ENCODE measurements around the gene ZNF526. TPM values are rescaled to one million over a fixed set of nuclear protein-coding genes. Genes with fewer than 3 reads are reported as not detected.
A peak's percentile ranks its signal among the peaks of the same experiment; 100 is the strongest.

The ZNF526 gene
- total and polyA plus RNA-seq, 9 of the 15 experiments (the other 6 are each of a cell fraction or from before 2014, with no cell fraction given) = 1.3 to 17.9 (median 6.2) TPM

DNA sequence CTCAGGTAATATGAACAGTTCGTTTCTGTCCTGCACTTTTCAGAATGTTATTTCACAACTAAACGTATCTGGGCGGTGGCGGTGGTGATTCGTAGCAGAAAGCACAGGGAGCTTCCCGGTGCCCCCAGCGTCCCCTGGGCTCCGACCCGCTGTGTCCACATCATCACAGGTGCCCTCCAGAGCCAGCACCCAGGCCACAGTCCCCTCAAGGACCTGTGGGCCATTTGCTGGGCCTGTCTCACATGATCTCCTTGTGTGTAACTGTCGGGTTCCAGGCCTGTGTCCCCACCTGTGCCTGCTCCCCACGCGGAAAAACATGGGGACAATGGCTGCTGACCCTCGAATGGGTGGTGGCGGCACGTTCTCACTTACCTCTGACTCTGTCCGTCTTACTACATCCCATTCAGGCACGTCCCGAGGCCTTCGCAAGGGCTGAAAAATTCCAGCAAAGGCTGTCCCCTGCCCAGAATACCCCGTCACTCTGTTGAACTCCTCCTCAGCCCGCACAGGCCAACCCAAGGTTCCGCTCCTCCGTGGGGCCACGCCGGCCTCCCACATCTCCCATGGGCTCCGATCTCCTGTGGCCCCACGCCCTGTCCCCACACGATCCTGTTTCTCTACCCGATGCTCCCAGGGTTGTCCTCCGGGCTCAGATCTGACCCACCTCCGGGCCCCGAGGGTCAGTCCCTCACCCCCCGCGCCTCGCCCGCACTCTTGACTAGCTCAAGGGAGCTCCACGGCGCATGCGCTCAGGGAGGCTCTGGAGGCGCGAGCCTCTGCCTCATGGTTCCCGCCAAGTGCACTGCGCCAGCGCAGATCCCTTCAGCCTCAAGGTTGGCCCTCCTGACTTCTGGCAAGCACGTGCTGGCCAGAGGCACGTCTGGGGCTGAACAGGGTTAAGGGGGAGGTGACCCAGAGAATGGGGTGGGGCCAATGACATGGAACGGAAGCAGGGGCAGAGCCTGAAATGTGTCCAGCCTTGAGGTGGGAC is 23.8 kb upstream of the ZNF526 start (continued):
- TF ChIP-seq, protein P1, sequence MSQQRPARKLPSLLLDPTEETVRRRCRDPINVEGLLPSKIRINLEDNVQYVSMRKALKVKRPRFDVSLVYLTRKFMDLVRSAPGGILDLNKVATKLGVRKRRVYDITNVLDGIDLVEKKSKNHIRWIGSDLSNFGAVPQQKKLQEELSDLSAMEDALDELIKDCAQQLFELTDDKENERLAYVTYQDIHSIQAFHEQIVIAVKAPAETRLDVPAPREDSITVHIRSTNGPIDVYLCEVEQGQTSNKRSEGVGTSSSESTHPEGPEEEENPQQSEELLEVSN (IDR thresholded peaks at IDR 0.05; ENCODE audit: borderline replicate concordance in 1 of 2, extremely low read depth in 1 of 2, insufficient read depth in 1 of 2, insufficient read length in 1 of 2, low read depth in 1 of 2, low read length in 1 of 2, poor library complexity in 1 of 2, severe bottlenecking in 1 of 2) = peak; percentile 75 to 87
- TF ChIP-seq, protein P2, sequence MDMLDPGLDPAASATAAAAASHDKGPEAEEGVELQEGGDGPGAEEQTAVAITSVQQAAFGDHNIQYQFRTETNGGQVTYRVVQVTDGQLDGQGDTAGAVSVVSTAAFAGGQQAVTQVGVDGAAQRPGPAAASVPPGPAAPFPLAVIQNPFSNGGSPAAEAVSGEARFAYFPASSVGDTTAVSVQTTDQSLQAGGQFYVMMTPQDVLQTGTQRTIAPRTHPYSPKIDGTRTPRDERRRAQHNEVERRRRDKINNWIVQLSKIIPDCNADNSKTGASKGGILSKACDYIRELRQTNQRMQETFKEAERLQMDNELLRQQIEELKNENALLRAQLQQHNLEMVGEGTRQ (CRISPR knock-in tag; IDR thresholded peaks at IDR 0.05) = no peak
- TF ChIP-seq ZNF586 (CRISPR knock-in tag; conservative IDR thresholded peaks at IDR 0.05) = no peak
- 0 out of 3 replicates have a peak, but pooled peaks of 1 of the 2 experiments have one; percentile 17 for TF ChIP-seq CBX3 (IDR thresholded peaks at IDR 0.05; ENCODE audit: borderline replicate concordance in 1 of 2, low read length in 2 of 2)
- TF ChIP-seq POLR2A (conservative IDR thresholded peaks at IDR 0.05) = peak; percentile 40; the same call in 1 of the 2 replicates
- TF ChIP-seq POLR2G (IDR thresholded peaks at IDR 0.05; ENCODE audit: low read depth, low read length) = peak; percentile 79
- TF ChIP-seq BHLHE40 (IDR thresholded peaks at IDR 0.05; ENCODE audit: low read length) = peak; percentile 73
- peak; percentile 56 for TF ChIP-seq RBFOX2 (IDR thresholded peaks at IDR 0.05; ENCODE audit: low read depth, low read length)
- TF ChIP-seq, protein P3, sequence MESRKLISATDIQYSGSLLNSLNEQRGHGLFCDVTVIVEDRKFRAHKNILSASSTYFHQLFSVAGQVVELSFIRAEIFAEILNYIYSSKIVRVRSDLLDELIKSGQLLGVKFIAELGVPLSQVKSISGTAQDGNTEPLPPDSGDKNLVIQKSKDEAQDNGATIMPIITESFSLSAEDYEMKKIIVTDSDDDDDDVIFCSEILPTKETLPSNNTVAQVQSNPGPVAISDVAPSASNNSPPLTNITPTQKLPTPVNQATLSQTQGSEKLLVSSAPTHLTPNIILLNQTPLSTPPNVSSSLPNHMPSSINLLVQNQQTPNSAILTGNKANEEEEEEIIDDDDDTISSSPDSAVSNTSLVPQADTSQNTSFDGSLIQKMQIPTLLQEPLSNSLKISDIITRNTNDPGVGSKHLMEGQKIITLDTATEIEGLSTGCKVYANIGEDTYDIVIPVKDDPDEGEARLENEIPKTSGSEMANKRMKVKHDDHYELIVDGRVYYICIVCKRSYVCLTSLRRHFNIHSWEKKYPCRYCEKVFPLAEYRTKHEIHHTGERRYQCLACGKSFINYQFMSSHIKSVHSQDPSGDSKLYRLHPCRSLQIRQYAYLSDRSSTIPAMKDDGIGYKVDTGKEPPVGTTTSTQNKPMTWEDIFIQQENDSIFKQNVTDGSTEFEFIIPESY (CRISPR knock-in tag; IDR thresholded peaks at IDR 0.05) = peak; percentile 99
- peak; percentile 14; the same call in 1 of the 2 replicates for TF ChIP-seq EP400 (IDR thresholded peaks at IDR 0.05)
- TF ChIP-seq, protein P4, sequence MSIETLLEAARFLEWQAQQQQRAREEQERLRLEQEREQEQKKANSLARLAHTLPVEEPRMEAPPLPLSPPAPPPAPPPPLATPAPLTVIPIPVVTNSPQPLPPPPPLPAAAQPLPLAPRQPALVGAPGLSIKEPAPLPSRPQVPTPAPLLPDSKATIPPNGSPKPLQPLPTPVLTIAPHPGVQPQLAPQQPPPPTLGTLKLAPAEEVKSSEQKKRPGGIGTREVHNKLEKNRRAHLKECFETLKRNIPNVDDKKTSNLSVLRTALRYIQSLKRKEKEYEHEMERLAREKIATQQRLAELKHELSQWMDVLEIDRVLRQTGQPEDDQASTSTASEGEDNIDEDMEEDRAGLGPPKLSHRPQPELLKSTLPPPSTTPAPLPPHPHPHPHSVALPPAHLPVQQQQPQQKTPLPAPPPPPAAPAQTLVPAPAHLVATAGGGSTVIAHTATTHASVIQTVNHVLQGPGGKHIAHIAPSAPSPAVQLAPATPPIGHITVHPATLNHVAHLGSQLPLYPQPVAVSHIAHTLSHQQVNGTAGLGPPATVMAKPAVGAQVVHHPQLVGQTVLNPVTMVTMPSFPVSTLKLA (conservative IDR thresholded peaks at IDR 0.05) = peak in 1 of 2 experiments; percentile 43; a peak in 1 of 4 replicates
- 0 out of 2 replicates have a peak, but pooled peaks have one; percentile 14 for TF ChIP-seq NFIC (IDR thresholded peaks at IDR 0.05)
- TF ChIP-seq, protein P5, sequence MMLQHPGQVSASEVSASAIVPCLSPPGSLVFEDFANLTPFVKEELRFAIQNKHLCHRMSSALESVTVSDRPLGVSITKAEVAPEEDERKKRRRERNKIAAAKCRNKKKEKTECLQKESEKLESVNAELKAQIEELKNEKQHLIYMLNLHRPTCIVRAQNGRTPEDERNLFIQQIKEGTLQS (IDR thresholded peaks at IDR 0.05) = 0 out of 2 replicates have a peak, but pooled peaks have one; percentile 25
- TF ChIP-seq, protein P5 (CRISPR knock-in tag; conservative IDR thresholded peaks at IDR 0.05) = no peak

Data from K562 (cell line).